ENCODE measurements around the gene RPL13. TPM values are rescaled to one million over a fixed set of nuclear protein-coding genes. Genes with fewer than 3 reads are reported as not detected.

Gene RPL13
- total and polyA plus RNA-seq, 7 experiments from 2014 or later: 2,239 to 8,810 (median 5,354) TPM

DNA sequence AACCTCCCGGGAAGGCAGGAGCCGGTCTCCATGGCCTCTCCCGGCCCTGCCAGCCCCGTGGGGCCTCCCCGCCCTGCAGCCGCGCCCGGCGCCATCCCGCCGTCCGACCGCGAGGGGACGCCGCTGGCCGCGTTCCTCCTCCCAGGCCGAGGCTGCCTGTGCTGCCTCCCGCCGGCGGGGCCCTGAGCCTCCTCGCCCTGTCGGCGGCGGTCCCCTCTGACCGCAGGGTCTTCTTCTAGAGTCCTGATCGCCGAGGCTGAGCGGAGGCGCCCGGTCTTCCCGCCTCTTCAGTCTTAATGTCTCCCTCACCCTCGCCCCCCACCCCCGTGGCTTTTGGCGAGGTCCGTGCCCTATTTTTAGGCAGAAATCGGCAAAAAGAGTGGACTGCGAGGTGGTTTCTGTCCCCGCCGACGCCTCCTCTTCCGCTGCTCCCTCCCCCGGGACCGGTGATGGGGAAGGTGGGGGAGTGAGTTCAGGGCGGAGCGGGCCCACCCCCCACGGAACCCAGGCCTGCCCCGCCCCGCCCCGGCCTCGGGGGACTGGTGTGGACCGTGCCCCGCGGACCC is 14.3 kb downstream of the RPL13 start:
- Histone ChIP-seq H3K27ac (ENCODE audit: low read depth, low read length) (no peak overlapping the region), H3K9me3 (ENCODE audit: control insufficient read depth in 2 of 3, low read length in 3 of 3) (no peaks in the 10 kb centered on the region), H3K36me3 (ENCODE audit: control insufficient read depth in 2 of 3, insufficient read depth in 3 of 3, low read length in 3 of 3) (no peaks in the 10 kb centered on the region), H3K4me3 (ENCODE audit: low read length) (peak overlapping the region; percentile 24), H3K27me3 (ENCODE audit: control insufficient read depth in 2 of 2, insufficient read depth in 2 of 2, low read length in 2 of 2) (no peaks in the 10 kb centered on the region), H3K4me1 (ENCODE audit: control insufficient read depth in 2 of 2, insufficient read depth in 2 of 2, low read length in 2 of 2) (peaks cover 0 to 17% of the 10 kb centered on the region in 2 donors)
- peak in 4 of 9 donors; percentile 20 to 79 (median 42) for DNase-seq
- CTCF ChIA-PET: no interaction called here
- no peaks in the 10 kb centered on the region for H3K36me3 Mint-ChIP-seq
- no peak overlapping the region for H3K27ac Mint-ChIP-seq
- H3K4me3 Mint-ChIP-seq: peak overlapping the region in 9 of 10 donors; percentile 34 to 79 (median 64)
- H3K27me3 Mint-ChIP-seq: peaks cover 3 to 33% (median 12%) of the 10 kb centered on the region in 5 donors
- peaks cover 8 to 29% (median 15%) of the 10 kb centered on the region in 7 donors for H3K4me1 Mint-ChIP-seq
- intact Hi-C loops (cut with micrococcal nuclease): loop anchor here in 1 of 2 donors (1.0 kb wide), 1 partner anchor 67 kb away; no protein-coding TSS in a partner anchor
- POLR2A ChIA-PET: interaction anchor here (1.5 kb wide), 1 partner anchor 14 kb away, joined by 4 read pairs; no protein-coding TSS in a partner anchor
- peak; percentile 67 for ATAC-seq
- H3K9me3 Mint-ChIP-seq: peaks cover 0 to 4% (median 0%) of the 10 kb centered on the region in 11 donors

DNA sequence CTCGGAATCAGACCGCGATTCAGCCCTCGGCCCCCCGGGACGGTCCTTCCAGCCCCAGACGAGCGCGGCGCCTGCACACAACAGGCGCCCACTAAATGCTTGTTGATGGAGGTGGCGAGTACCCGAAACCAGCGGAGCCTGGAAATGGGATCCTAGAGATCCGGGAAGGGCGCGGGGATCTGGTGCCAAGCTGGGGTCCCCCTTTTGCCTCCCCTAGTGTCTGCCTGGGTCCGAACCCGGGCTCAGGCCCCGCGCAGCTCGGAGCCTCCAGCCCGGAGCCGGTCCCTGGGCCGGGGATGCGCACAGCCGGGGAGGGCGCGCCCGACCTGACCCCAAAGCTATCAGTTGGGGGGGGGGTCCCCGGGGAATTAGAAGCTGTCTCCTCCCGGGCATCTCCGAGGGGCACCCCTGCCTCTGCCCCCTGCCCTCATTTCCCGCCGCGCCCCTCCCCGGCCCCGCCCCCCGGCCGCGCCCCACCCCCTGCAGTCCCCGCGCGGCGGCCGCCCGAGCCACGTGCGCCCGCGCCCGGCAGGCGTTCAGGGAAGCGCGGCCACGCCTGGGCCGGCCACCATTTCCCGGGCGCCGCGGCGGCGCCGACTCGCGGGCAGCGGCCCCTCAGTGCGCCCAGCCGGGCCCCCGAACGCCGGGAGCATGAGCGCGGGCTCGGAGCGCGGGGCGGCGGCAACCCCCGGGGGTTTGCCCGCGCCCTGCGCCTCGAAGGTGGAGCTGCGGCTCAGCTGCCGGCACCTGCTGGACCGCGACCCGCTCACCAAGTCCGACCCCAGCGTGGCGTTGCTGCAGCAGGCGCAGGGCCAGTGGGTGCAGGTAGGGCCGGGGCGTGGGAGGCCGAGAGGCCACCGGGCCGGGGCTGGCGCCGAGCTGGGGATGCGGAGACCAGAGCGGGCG is 15.0 kb downstream of the RPL13 start, which contains the start of gene CPNE7:
Gene CPNE7, plus strand, starts transcription at position 512 of the 906 bp plus-strand sequence. Its CDS starts 140 bp downstream, at position 652.
- no peak within 1 kb of the TSS for H3K27ac Mint-ChIP-seq

DNA sequence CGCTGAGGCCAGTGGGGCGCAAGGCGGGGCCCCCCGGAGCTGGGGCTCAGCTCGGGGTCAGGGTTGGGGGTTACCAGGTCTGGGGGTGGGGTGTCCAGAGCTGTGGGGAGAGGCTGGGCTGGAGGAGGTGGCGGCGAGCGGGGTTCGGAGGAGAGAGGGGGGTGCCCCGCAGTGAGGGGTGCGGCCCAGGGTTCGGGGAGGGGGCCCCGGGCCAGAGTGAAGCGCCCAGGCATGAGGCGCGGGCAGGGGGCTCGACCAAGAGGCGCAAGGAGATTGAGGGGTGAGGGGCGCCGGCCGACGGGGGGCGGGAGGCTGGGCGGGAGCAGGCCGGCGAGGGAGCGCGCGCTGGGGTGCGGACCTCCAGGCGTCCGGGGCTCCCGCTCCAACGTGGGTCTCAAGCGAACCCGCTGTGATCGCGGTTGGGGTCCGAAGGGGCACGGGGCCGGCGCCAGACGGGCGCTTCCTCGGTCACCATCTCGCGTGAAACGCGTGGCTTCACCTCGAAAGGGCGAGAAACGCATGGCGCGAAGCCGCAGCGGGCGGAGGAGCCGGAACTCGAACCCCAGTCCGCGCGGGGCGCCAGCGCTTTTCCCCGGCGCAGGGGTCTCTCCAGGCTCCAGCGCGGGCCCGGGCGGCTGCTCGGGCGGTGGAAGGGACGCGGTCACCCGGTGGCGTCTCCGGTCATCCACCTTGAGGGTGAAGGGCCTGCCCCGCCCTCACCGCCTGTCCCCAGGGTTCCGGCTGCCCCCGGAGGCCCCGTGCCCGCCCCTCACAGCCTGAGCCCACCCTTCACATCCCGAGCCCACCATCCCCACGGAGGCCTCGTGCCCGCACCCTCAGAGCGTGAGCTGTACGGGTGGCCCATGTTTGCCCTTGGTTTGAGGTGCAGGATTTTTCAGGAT is 15.9 kb downstream of the RPL13 start:
- Mint-ChIP-seq H3K27ac (no peak overlapping the region), H3K36me3 (no peaks in the 10 kb centered on the region), H3K4me3 (peak overlapping the region in 1 of 10 donors; percentile 78), H3K4me1 (peaks cover 8 to 27% (median 15%) of the 10 kb centered on the region in 7 donors), H3K27me3 (peaks cover 3 to 33% (median 12%) of the 10 kb centered on the region in 5 donors), H3K9me3 (peaks cover 0 to 1% (median 0%) of the 10 kb centered on the region in 11 donors)
- DNase-seq (no peak), ATAC-seq (no peak)
- Histone ChIP-seq H3K4me3 (ENCODE audit: low read length) (no peak overlapping the region), H3K27ac (ENCODE audit: low read depth, low read length) (no peak overlapping the region), H3K9me3 (ENCODE audit: control insufficient read depth in 2 of 3, low read length in 3 of 3) (no peaks in the 10 kb centered on the region), H3K4me1 (ENCODE audit: control insufficient read depth in 2 of 2, insufficient read depth in 2 of 2, low read length in 2 of 2) (peaks cover 0 to 17% of the 10 kb centered on the region in 2 donors), H3K36me3 (ENCODE audit: control insufficient read depth in 2 of 3, insufficient read depth in 3 of 3, low read length in 3 of 3) (no peaks in the 10 kb centered on the region), H3K27me3 (ENCODE audit: control insufficient read depth in 2 of 2, insufficient read depth in 2 of 2, low read length in 2 of 2) (no peaks in the 10 kb centered on the region)
- CTCF ChIA-PET: no interaction called here
- POLR2A ChIA-PET: interaction anchor here (1.5 kb wide), 1 partner anchor 15 kb away, joined by 4 read pairs; no protein-coding TSS in a partner anchor
- intact Hi-C loops (cut with micrococcal nuclease): no loop called here

More for the DNA sequence above, 15.0 kb downstream of the RPL13 start, which contains the start of gene CPNE7:
- peak; percentile 31 for ATAC-seq
- no peaks in the 10 kb centered on the region for H3K9me3 ChIP-seq (ENCODE audit: control insufficient read depth in 2 of 3, low read length in 3 of 3)
- Mint-ChIP-seq H3K4me3 (peak within 1 kb of the TSS in 9 of 10 donors; percentile 34 to 79 (median 64)), H3K27me3 (peaks cover 3 to 33% (median 12%) of the 10 kb centered on the region in 5 donors), H3K4me1 (peaks cover 8 to 29% (median 15%) of the 10 kb centered on the region in 7 donors), H3K36me3 (no peaks in the 10 kb centered on the region), H3K9me3 (peaks cover 0 to 3% (median 0%) of the 10 kb centered on the region in 11 donors)
- peak within 1 kb of the TSS; percentile 24 for H3K4me3 ChIP-seq (ENCODE audit: low read length)
- CTCF ChIA-PET: no interaction called here
- peak in 2 of 9 donors; percentile 16 to 42 for DNase-seq
- peaks cover 0 to 17% of the 10 kb centered on the region in 2 donors for H3K4me1 ChIP-seq (ENCODE audit: control insufficient read depth in 2 of 2, insufficient read depth in 2 of 2, low read length in 2 of 2)
- H3K27me3 ChIP-seq (ENCODE audit: control insufficient read depth in 2 of 2, insufficient read depth in 2 of 2, low read length in 2 of 2): no peaks in the 10 kb centered on the region
- POLR2A ChIA-PET: interaction anchor here (0.6 to 1.5 kb wide), 2 partner anchors 9 to 14 kb away, joined by 3 to 4 read pairs; no protein-coding TSS in a partner anchor
- H3K27ac ChIP-seq (ENCODE audit: low read depth, low read length): no peak within 1 kb of the TSS
- intact Hi-C loops (cut with micrococcal nuclease): no loop called here
- no peaks in the 10 kb centered on the region for H3K36me3 ChIP-seq (ENCODE audit: control insufficient read depth in 2 of 3, insufficient read depth in 3 of 3, low read length in 3 of 3)

DNA sequence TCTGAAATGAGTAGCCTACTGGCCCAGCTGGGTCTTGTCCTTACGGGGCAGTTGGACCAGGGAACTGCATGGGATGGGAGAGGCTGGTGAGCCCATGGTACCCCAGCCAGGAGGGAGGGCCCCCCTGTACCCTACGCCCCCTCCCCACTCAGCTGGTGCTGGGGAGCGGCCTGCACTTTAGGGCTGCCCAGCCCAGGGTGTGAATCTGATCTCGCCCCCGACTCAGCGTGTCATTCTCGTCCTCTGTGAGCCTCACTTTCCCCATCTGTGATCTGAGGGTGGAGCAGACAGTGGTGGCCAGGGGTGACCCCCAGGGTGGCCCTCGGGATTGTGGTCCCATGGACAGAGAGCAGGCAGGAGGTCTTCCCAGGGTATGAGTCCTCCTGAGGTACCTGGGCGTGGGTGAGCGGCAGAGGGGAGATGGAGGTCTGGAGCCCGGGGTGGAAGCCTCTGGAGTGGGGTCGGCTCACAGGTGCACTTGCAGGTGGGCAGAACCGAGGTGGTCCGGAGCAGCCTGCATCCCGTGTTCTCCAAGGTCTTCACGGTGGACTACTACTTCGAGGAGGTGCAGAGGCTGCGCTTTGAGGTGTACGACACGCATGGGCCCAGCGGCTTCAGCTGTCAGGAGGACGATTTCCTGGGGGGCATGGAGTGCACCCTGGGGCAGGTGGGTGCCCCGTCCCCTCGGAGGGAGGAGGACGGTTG is 16.7 kb downstream of the RPL13 start:
- no peak for DNase-seq
- intact Hi-C loops (cut with micrococcal nuclease): no loop called here
- ChIA-PET POLR2A (no interaction called here), CTCF (no interaction called here)
- no peak overlapping the region for H3K27ac ChIP-seq (ENCODE audit: low read depth, low read length)
- H3K27ac Mint-ChIP-seq: no peak overlapping the region
- H3K27me3 Mint-ChIP-seq: peaks cover 3 to 27% (median 9%) of the 10 kb centered on the region in 5 donors
- no peaks in the 10 kb centered on the region for H3K36me3 ChIP-seq (ENCODE audit: control insufficient read depth in 2 of 3, insufficient read depth in 3 of 3, low read length in 3 of 3)
- H3K36me3 Mint-ChIP-seq: no peaks in the 10 kb centered on the region
- no peak overlapping the region for H3K4me3 ChIP-seq (ENCODE audit: low read length)
- no peaks in the 10 kb centered on the region for H3K9me3 ChIP-seq (ENCODE audit: control insufficient read depth in 2 of 3, low read length in 3 of 3)
- no peaks in the 10 kb centered on the region for H3K27me3 ChIP-seq (ENCODE audit: control insufficient read depth in 2 of 2, insufficient read depth in 2 of 2, low read length in 2 of 2)
- no peak for ATAC-seq
- peaks cover 0 to 9% of the 10 kb centered on the region in 2 donors for H3K4me1 ChIP-seq (ENCODE audit: control insufficient read depth in 2 of 2, insufficient read depth in 2 of 2, low read length in 2 of 2)
- peaks cover 4 to 19% (median 9%) of the 10 kb centered on the region in 7 donors for H3K4me1 Mint-ChIP-seq
- H3K4me3 Mint-ChIP-seq: peak overlapping the region in 6 of 10 donors; percentile 12 to 78 (median 28)
- peaks cover 0 to 1% (median 0%) of the 10 kb centered on the region in 11 donors for H3K9me3 Mint-ChIP-seq

DNA sequence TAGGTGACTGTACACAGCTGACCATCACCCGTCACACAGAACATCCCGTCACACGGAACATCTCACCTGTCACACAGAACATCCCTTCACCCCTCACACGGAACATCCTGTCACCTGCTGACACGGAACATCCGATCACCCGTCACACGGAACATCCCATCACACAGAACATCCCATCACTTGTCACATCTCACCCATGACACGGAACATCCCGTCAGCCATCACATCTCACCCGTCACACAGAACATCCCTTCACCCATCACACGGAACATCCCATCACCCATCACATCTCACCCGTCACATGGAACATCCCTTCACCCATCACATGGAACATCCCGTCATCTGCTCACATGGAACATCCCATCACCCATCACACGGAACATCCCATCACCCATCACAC is 18.9 kb downstream of the RPL13 start:
- H3K4me3 Mint-ChIP-seq: no peak overlapping the region
- H3K9me3 ChIP-seq (ENCODE audit: control insufficient read depth in 2 of 3, low read length in 3 of 3): no peaks in the 10 kb centered on the region
- no peaks in the 10 kb centered on the region for H3K36me3 ChIP-seq (ENCODE audit: control insufficient read depth in 2 of 3, insufficient read depth in 3 of 3, low read length in 3 of 3)
- no peak overlapping the region for H3K27ac ChIP-seq (ENCODE audit: low read depth, low read length)
- DNase-seq (no peak), ATAC-seq (no peak)
- H3K4me3 ChIP-seq (ENCODE audit: low read length): no peak overlapping the region
- H3K27ac Mint-ChIP-seq: no peak overlapping the region
- ChIA-PET CTCF (no interaction called here), POLR2A (no interaction called here)
- intact Hi-C loops (cut with micrococcal nuclease): no loop called here
- H3K27me3 ChIP-seq (ENCODE audit: control insufficient read depth in 2 of 2, insufficient read depth in 2 of 2, low read length in 2 of 2): no peaks in the 10 kb centered on the region
- no peaks in the 10 kb centered on the region for H3K36me3 Mint-ChIP-seq
- H3K9me3 Mint-ChIP-seq: peaks cover 0 to 1% (median 0%) of the 10 kb centered on the region in 11 donors
- H3K4me1 Mint-ChIP-seq: peaks cover 0 to 2% (median 0%) of the 10 kb centered on the region in 7 donors
- H3K27me3 Mint-ChIP-seq: peaks cover 0 to 13% (median 0%) of the 10 kb centered on the region in 5 donors
- peaks cover 0 to 9% of the 10 kb centered on the region in 2 donors for H3K4me1 ChIP-seq (ENCODE audit: control insufficient read depth in 2 of 2, insufficient read depth in 2 of 2, low read length in 2 of 2)

Data from naive thymus-derived CD4-positive, alpha-beta T cell (primary cell).